Aorta (tissue), 5 donors: Measurements from ENCODE around the gene C5AR2. TPM values are rescaled to one million over a fixed set of nuclear protein-coding genes. Genes with fewer than 3 reads are reported as not detected.
A peak's percentile ranks its signal among the peaks of the same experiment; 100 is the strongest.
"Not testable (repeated sequence)": the region's sequence is repeated elsewhere in the genome, so short reads cannot be mapped to it uniquely, and the experiment has no call there.

Experiments
- ATAC-seq: fragments of 200-7000 bp; cut with Tn5 transposase; one replicate; pipeline ENCODE4 v1.9.1; 2022; ENCODE audit warnings: moderate library complexity; ENCODE audit not compliant: low FRiP score
- DNase-seq, 2 donors: peaks; one replicate each; pipeline ENCODE4 v3.0.0-alpha.2; 2020
- H3K27ac ChIP-seq, 2 donors: one replicate each; pipeline ENCODE4 v1.5.1; 2013; ENCODE audit warnings: low read length in 2 of 2, mild to moderate bottlenecking in 2 of 2, moderate library complexity in 2 of 2, control low read depth in 1 of 2, inconsistent platforms in 1 of 2, low read depth in 1 of 2
- H3K27me3 ChIP-seq, 2 donors: one replicate each; pipeline ENCODE4 v1.6.1; 2013; ENCODE audit warnings: control low read depth in 1 of 2, low read length in 1 of 2, mild to moderate bottlenecking in 1 of 2, moderate library complexity in 1 of 2; ENCODE audit not compliant: insufficient read depth in 2 of 2, control insufficient read depth in 1 of 2
- H3K36me3 ChIP-seq, 2 donors: one replicate each; pipeline ENCODE4 v1.6.1; 2013; ENCODE audit warnings: control low read depth in 1 of 2, low read length in 1 of 2, mild to moderate bottlenecking in 1 of 2; ENCODE audit not compliant: insufficient read depth in 2 of 2, control insufficient read depth in 1 of 2
- H3K4me1 ChIP-seq, 2 donors: one replicate each; pipeline ENCODE4 v1.6.1; 2013; ENCODE audit warnings: low read length in 2 of 2, control low read depth in 1 of 2, mild to moderate bottlenecking in 1 of 2, moderate library complexity in 1 of 2; ENCODE audit not compliant: insufficient read depth in 2 of 2, control insufficient read depth in 1 of 2
- H3K4me3 ChIP-seq, 2 donors: one replicate each; pipeline ENCODE4 v1.5.1; 2013; ENCODE audit warnings: low read length in 2 of 2, control low read depth in 1 of 2, mild to moderate bottlenecking in 1 of 2
- H3K9me3 ChIP-seq: one replicate; pipeline ENCODE4 v1.6.1; 2013; ENCODE audit warnings: mild to moderate bottlenecking, low read length; ENCODE audit not compliant: control insufficient read depth
- WGBS, 2 donors: extraction: QIAGEN DNeasy Blood & Tissue Kit; methylation state at CpG; one replicate each; pipeline ENCODE4 v1.1.7; 2013; 5-methylcytosine and 5-hydroxymethylcytosine counted together
- intact Hi-C, 2 donors: fragments of 100-400 bp; cut with DNase I; formaldehyde crosslinking; loops; one replicate each; pipeline versions ENCODE4 v1.14.2 to v1.15.0; 2022
- polyA plus RNA-seq, 2 donors: library from polyadenylated mRNA; stranded (reverse); fragments of 200-250 nt; gene quantifications; one replicate each; pipeline ENCODE4 v1.2.3, GENCODE V29; 2013
- total RNA-seq, 2 donors: library from RNA; stranded (reverse); fragmentation: NEBNext Ultra II Directional; extraction: Animal tissue kit (Norgen Biotek cat#: 25700); gene quantifications; one replicate each; pipeline ENCODE4 v1.2.1, GENCODE V29; 2021
- donor health status: healthy with polysubstance abuse.
- donor health status: Bipolar disorder and iron deficiency.
- donor health status: DM: no; HTN: no; CAD: no.
- donor health status: DM: no; HTN: no; CAD: no.
- donor health status: DM: yes; HTN: yes; CAD: no.

Gene C5AR2
- total and polyA plus RNA-seq, 4 donors, result 0.20 to 13.6 (median 4.2) TPM

- Histone ChIP-seq H3K36me3 (peaks cover 9 to 17% of the 10 kb centered on the region in 2 donors), H3K4me1 (no peaks in the 10 kb centered on the region), H3K27me3 (no peaks in the 10 kb centered on the region), H3K27ac (no peak overlapping the region), H3K4me3 (no peak overlapping the region), H3K9me3 (no peaks in the 10 kb centered on the region)
- DNase-seq (no peak), ATAC-seq (peak; percentile 21)
- 83 to 87% methylated on average over 11 of the region's 11 CpGs for WGBS, 2 donors
- intact Hi-C loops, result no loop called here
Observed at GRCh38 chr19:47381653-47382279, 49.8 kb downstream of the C5AR2 start.

- intact Hi-C loops, H3K27ac ChIP-seq, H3K4me1 ChIP-seq, ATAC-seq, H3K4me3 ChIP-seq, DNase-seq, H3K9me3 ChIP-seq, H3K27me3 ChIP-seq: not testable (repeated sequence)
- WGBS, 2 donors, result 86% methylated on average over 5 of the region's 5 CpGs
- H3K36me3 ChIP-seq, result peaks cover 9 to 12% of the 10 kb centered on the region in 2 donors
Observed at GRCh38 chr19:47383890-47384289, 51.9 kb downstream of the C5AR2 start.

- H3K4me1 ChIP-seq, ATAC-seq, DNase-seq, H3K27ac ChIP-seq, H3K4me3 ChIP-seq, H3K9me3 ChIP-seq, H3K27me3 ChIP-seq, intact Hi-C loops: not testable (repeated sequence)
- WGBS, 2 donors, result 83 to 89% methylated on average over 4 of the region's 4 CpGs
- H3K36me3 ChIP-seq, result peaks cover 9 to 12% of the 10 kb centered on the region in 2 donors
Observed at GRCh38 chr19:47384533-47384932, 52.6 kb downstream of the C5AR2 start.

- H3K36me3 ChIP-seq, H3K4me1 ChIP-seq, H3K27ac ChIP-seq, ATAC-seq, intact Hi-C loops, H3K9me3 ChIP-seq, H3K4me3 ChIP-seq, DNase-seq, H3K27me3 ChIP-seq: not testable (repeated sequence)
- WGBS, 2 donors, result 84 to 88% methylated on average over 12 of the region's 12 CpGs
Observed at GRCh38 chr19:47386582-47386981, 54.6 kb downstream of the C5AR2 start.

GRCh38 chr19:47387623-47388022 lies 55.6 kb downstream of the C5AR2 start:
- intact Hi-C loops, ATAC-seq, DNase-seq, H3K27ac ChIP-seq, H3K9me3 ChIP-seq, H3K36me3 ChIP-seq, H3K27me3 ChIP-seq, H3K4me1 ChIP-seq, H3K4me3 ChIP-seq: not testable (repeated sequence)
- 80 to 86% methylated on average over 3 of the region's 3 CpGs for WGBS, 2 donors

GRCh38 chr19:47388721-47389120 lies 56.7 kb downstream of the C5AR2 start:
- 89% methylated on average over 5 of the region's 5 CpGs for WGBS, 2 donors
- intact Hi-C loops, H3K36me3 ChIP-seq, H3K4me3 ChIP-seq, H3K27me3 ChIP-seq, H3K27ac ChIP-seq, H3K9me3 ChIP-seq, ATAC-seq, DNase-seq, H3K4me1 ChIP-seq: not testable (repeated sequence)

GRCh38 chr19:47389150-47389556 lies 57.2 kb downstream of the C5AR2 start:
- Histone ChIP-seq H3K9me3 (no peaks in the 10 kb centered on the region), H3K27me3 (no peaks in the 10 kb centered on the region), H3K4me3 (no peak overlapping the region), H3K27ac (no peak overlapping the region), H3K4me1 (no peaks in the 10 kb centered on the region), H3K36me3 (no peaks in the 10 kb centered on the region)
- peak; percentile 11 for ATAC-seq
- 75 to 79% methylated on average over 9 of the region's 9 CpGs for WGBS, 2 donors
- intact Hi-C loops, result no loop called here
- peak in 1 of 2 donors; percentile 71 for DNase-seq

- ATAC-seq (no peak), DNase-seq (no peak)
- 68 to 70% methylated on average over 20 of the region's 20 CpGs for WGBS, 2 donors
- no peaks in the 10 kb centered on the region for H3K9me3 ChIP-seq
- no peak overlapping the region for H3K4me3 ChIP-seq
- H3K27me3 ChIP-seq, result no peaks in the 10 kb centered on the region
- intact Hi-C loops, result loop anchor here in 1 of 2 donors (5.0 kb wide), 1 partner anchor 94 kb away; no protein-coding TSS in a partner anchor
- H3K27ac ChIP-seq, result no peak overlapping the region
- no peaks in the 10 kb centered on the region for H3K4me1 ChIP-seq
- no peaks in the 10 kb centered on the region for H3K36me3 ChIP-seq
Observed at GRCh38 chr19:47390533-47391488, 58.8 kb downstream of the C5AR2 start.
